ENCODE measurements around the gene MUSK.

Gene MUSK

GRCh38 chr9:110641293-110641692 is 27.3 kb upstream of the MUSK start:
- ChIA-PET CTCF (no interaction called here), POLR2A (interaction anchor here (0.7 kb wide), 1 partner anchor 420 kb away, joined by 3 read pairs; no protein-coding TSS in a partner anchor)
- TF ChIP-seq ELF4 (IDR thresholded peaks at IDR 0.05) (no peak), TARDBP (IDR thresholded peaks at IDR 0.05) (no peak), SP1 (IDR thresholded peaks at IDR 0.05) (no peak), HDGF (IDR thresholded peaks at IDR 0.05; ENCODE audit: borderline replicate concordance) (no peak), ARNT (IDR thresholded peaks at IDR 0.05) (no peak), LEF1 (IDR thresholded peaks at IDR 0.05; ENCODE audit: borderline replicate concordance) (no peak)
- no peak for DNase-seq (ENCODE audit: extremely low spot score)

- ChIA-PET CTCF (no interaction called here), POLR2A (no interaction called here)
- no peak for TF ChIP-seq SUZ12 (IDR thresholded peaks at IDR 0.05)
- no peak for TF ChIP-seq SP1 (IDR thresholded peaks at IDR 0.05)
- TF ChIP-seq ELF4 (IDR thresholded peaks at IDR 0.05): no peak
- TF ChIP-seq PKNOX1 (IDR thresholded peaks at IDR 0.05): no peak
- no peak for TF ChIP-seq FOXK2 (IDR thresholded peaks at IDR 0.05)
- no peak for TF ChIP-seq LEF1 (IDR thresholded peaks at IDR 0.05; ENCODE audit: borderline replicate concordance)
- TF ChIP-seq FOXM1 (IDR thresholded peaks at IDR 0.05; ENCODE audit: borderline replicate concordance): no peak
- TF ChIP-seq ZNF384 (IDR thresholded peaks at IDR 0.05): no peak
- no peak for TF ChIP-seq CTBP1 (IDR thresholded peaks at IDR 0.05; ENCODE audit: borderline replicate concordance)
- TF ChIP-seq ARNT (IDR thresholded peaks at IDR 0.05): no peak
- no peak for TF ChIP-seq L3MBTL2 (conservative IDR thresholded peaks at IDR 0.05)
- DNase-seq (ENCODE audit: extremely low spot score): no peak
These were observed 19.9 kb upstream of the MUSK start for GRCh38 chr9:110648696-110649095.

GRCh38 chr9:110650261-110650660 is 18.3 kb upstream of the MUSK start:
- TF ChIP-seq ZNF384 (IDR thresholded peaks at IDR 0.05) (no peak), HDGF (IDR thresholded peaks at IDR 0.05; ENCODE audit: borderline replicate concordance) (no peak), L3MBTL2 (conservative IDR thresholded peaks at IDR 0.05) (no peak), FOXK2 (IDR thresholded peaks at IDR 0.05) (no peak), ELF4 (IDR thresholded peaks at IDR 0.05) (no peak), TARDBP (IDR thresholded peaks at IDR 0.05) (no peak), BHLHE40 (IDR thresholded peaks at IDR 0.05; ENCODE audit: borderline replicate concordance) (no peak), ARNT (IDR thresholded peaks at IDR 0.05) (no peak), CTBP1 (IDR thresholded peaks at IDR 0.05; ENCODE audit: borderline replicate concordance) (no peak), LEF1 (IDR thresholded peaks at IDR 0.05; ENCODE audit: borderline replicate concordance) (no peak), PKNOX1 (IDR thresholded peaks at IDR 0.05) (no peak), FOXA1 (IDR thresholded peaks at IDR 0.05) (no peak), NFRKB (IDR thresholded peaks at IDR 0.05) (no peak), SUZ12 (IDR thresholded peaks at IDR 0.05) (no peak), SP1 (IDR thresholded peaks at IDR 0.05) (no peak)
- CTCF ChIA-PET: no interaction called here
- POLR2A ChIA-PET: no interaction called here
- no peak for DNase-seq (ENCODE audit: extremely low spot score)

GRCh38 chr9:110650991-110651411 is 17.6 kb upstream of the MUSK start:
- ChIA-PET POLR2A (no interaction called here), CTCF (no interaction called here)
- DNase-seq (ENCODE audit: extremely low spot score): no peak
- TF ChIP-seq L3MBTL2 (conservative IDR thresholded peaks at IDR 0.05) (no peak), SUZ12 (IDR thresholded peaks at IDR 0.05) (no peak), FOXK2 (IDR thresholded peaks at IDR 0.05) (no peak), ELF4 (IDR thresholded peaks at IDR 0.05) (no peak), BHLHE40 (IDR thresholded peaks at IDR 0.05; ENCODE audit: borderline replicate concordance) (no peak), PKNOX1 (IDR thresholded peaks at IDR 0.05) (no peak), ZNF384 (IDR thresholded peaks at IDR 0.05) (no peak), FOXA1 (IDR thresholded peaks at IDR 0.05) (no peak), ARNT (IDR thresholded peaks at IDR 0.05) (no peak), SP1 (IDR thresholded peaks at IDR 0.05) (no peak), LEF1 (IDR thresholded peaks at IDR 0.05; ENCODE audit: borderline replicate concordance) (no peak), FOXM1 (IDR thresholded peaks at IDR 0.05; ENCODE audit: borderline replicate concordance) (no peak), CTBP1 (IDR thresholded peaks at IDR 0.05; ENCODE audit: borderline replicate concordance) (no peak), HDGF (IDR thresholded peaks at IDR 0.05; ENCODE audit: borderline replicate concordance) (no peak), NFRKB (IDR thresholded peaks at IDR 0.05) (no peak), TARDBP (IDR thresholded peaks at IDR 0.05) (no peak)

GRCh38 chr9:110655754-110656641 is 12.6 kb upstream of the MUSK start:
- DNase-seq (ENCODE audit: extremely low spot score): no peak
- CTCF ChIA-PET: interaction anchor here (0.6 kb wide), 1 partner anchor 644 kb away, joined by 3 read pairs; no protein-coding TSS in a partner anchor
- POLR2A ChIA-PET: no interaction called here
- TF ChIP-seq SP1 (IDR thresholded peaks at IDR 0.05) (no peak), BHLHE40 (IDR thresholded peaks at IDR 0.05; ENCODE audit: borderline replicate concordance) (no peak), LEF1 (IDR thresholded peaks at IDR 0.05; ENCODE audit: borderline replicate concordance) (no peak), CTBP1 (IDR thresholded peaks at IDR 0.05; ENCODE audit: borderline replicate concordance) (no peak), ZNF384 (IDR thresholded peaks at IDR 0.05) (no peak)

Measured in HEK293T (cell line).